Embryonic facial prominence (tissue), 1 donor: ENCODE measurements around the gene MYLK4.
A peak's percentile ranks its signal among the peaks of the same experiment; 100 is the strongest.

Experiments
- DNase-seq: peaks from one replicate; pipeline ENCODE4 v3.0.0-alpha.2; 2016; ENCODE audit errors: extremely low spot score

Gene MYLK4

DNA sequence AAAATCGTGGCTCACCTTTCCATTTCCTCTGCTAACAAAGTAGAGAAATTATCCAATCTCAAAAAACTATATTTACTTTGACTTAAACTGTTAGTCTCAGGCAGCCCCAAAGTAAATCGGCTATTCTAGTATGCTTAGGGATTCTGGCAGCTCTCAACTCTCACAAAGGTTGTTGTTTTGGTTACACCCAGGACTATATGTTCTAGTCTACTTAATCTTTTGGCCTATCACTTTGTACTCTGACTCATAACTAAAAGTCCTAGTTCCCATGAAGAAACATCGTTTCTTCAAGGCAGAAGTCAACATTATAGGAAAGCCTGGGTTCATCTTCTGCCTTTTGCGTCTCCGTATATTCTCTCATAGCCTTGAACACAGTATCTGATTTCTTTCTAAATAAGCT is 42.3 kb downstream of the MYLK4 start:
- no peak for DNase-seq

DNA sequence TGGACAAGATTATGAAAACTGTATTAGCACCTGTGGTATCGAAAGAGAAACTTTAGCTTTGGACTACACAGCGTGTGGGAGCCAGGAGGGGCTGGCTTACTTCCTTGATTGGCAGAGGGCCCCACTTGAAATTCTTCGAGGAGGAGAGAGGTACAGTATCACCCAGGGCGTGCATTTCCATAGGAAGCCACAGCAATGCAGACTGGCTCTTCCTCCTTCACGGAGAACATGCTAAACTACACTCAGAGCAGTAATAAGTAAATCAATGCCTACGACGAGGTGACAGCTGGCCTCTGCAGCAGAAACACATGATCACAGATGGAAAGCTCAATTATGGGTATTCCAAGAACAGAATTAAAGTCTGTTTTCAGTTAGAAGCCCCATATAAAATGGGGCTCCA is 44.2 kb downstream of the MYLK4 start:
- DNase-seq: no peak

DNA sequence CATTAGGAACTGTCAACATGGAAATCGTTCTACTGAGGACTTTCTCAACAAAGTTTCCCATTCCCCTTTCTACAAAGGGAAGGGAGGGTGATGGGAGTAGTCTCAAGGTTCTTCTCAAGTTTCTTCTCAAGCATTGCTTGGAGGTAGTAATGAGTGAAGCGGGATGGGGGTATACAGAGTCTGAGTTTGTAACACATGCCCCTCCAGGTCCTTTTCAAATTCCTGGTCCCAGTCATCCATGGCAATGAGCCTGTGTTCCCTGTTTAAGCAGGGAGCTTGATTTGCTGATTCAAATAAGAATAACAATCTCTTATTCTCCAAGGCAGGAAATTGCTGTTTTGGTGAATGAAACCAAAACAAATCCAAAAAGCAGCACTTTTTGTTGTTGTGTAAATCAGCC is 45.5 kb downstream of the MYLK4 start:
- DNase-seq: no peak

DNA sequence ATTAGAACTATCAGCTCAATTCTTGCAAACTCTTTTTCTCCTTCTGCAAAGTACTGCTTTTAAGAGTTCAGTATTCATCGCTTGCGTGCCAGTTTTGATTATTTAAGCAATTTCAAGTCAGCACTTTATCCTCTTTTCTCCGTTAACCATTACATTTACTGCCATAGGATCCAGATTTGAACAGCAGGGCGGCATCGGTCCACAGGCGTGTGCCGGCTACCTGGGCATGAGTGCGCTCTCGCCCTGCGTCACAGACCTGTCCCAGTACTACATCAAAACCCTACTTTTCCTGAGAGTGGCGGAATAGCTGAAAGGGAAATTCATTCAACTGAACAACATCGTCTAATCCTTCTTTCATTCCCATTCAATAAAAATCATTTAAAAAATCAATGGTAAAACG is 53.4 kb downstream of the MYLK4 start:
- DNase-seq: no peak

DNA sequence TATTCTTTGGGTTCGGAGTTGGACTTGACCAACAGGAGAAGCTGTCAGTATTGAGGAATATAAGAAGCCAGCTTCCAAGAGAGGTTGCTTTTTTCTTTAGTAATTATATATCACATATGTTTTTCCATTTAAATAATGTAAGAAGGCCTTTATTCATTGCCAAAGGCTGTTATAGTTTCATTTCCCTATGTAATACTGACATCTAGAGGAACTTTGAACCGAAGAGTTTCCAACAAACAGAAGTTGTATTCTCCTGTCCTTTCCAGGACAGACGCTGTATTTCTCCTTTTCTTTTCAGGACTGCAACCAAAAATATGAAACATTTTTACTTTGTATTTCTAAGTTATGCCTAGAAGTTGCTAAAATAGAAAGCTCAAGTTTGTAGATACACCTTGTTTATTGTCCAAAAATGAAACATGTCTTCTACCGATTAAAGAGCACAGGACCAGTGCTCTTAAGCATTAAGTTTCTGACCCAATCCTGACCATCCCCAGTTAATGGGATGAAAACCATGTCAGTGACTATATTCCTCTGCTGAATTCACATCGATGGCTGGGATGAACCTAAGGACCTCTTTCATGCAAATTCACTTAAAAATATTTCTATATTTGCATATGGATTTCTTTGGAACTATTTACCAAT is 55.1 kb downstream of the MYLK4 start:
- DNase-seq: peak; percentile 40

DNA sequence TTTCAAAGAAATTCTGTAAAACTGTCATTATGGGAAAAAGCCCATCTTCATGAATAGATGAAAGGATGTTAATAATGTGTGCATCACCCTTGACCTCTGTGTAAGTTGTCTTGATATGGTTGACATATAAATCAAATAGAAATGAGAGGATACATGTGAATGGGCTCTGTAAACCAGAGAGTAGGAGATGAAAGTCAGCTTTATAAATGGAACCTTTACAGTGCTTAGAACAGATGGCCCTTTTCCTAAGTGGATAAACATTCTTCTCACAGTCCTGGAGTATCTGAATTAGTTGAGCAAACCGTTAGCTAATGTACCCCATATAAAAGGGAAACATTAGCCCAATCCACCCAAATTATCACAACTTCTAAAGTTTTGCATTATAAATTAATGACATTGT is 57.5 kb downstream of the MYLK4 start:
- no peak for DNase-seq

DNA sequence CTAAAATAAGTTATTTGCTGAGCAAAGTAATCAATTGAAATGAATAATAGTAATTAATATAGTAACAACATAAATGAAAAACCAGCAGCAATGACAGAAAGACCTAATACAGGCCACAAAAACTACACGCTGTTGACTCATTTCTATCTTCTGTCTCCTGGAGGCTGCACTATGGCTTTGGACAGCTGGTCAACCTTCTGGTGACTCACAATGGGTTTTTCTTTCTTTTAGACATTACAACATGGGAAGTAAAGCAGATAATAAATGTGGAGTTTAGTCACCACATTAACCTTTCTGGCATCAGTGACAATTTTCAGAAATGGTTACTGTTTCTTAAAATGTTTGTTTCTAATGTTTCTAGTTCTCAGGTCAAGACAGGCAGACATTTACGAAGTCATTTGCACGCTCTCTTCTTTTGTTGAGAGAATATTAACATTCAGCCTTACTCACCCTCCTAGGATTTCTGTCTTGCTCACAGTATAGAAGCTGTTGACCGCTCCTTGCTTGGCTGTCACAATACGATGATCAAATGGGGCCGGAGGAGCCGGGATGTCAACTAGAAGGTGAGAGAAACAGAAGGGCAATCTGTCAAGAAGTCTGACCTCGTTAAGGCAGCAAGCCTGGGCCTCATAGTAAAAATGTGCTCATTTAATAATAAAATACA is 62.2 kb downstream of the MYLK4 start:
- DNase-seq: no peak

DNA sequence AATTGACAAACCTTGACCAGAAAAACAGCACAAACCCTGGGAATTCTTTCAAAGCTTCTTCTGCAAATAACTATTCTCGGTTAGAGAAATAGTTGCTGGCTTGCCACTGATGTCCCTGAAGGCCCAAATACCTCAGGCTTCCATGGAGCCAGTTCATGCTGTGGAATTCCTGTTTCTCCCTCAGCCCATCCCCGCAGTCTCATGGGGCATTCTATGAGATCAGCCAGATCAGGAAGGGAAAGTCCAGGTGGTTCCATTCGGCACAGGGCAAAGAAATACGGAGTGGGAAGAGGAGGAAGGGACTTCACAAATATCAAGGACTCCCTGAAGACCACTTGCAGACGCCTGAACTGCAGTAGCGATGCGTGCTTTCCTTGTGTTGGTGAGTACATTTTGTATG is 63.3 kb downstream of the MYLK4 start:
- no peak for DNase-seq

DNA sequence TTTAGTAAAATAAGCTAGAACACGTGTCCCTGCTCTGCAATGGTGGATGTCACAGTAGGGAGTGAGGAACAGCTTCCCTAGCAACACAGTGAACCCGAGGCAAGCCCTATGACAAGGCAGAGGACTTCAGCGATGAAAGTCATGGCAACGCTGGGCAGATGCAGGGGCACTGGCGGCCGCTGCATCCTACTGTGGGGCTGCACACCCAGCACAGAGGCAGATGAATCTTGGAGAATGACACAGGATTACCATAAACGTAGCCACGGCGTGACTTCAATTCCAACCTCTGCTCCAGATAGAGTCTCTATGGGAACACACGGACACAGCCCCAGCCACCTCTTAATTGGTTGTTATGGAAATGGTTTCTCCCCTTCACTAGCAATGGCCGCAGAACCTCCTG is 64.2 kb downstream of the MYLK4 start:
- no peak for DNase-seq

DNA sequence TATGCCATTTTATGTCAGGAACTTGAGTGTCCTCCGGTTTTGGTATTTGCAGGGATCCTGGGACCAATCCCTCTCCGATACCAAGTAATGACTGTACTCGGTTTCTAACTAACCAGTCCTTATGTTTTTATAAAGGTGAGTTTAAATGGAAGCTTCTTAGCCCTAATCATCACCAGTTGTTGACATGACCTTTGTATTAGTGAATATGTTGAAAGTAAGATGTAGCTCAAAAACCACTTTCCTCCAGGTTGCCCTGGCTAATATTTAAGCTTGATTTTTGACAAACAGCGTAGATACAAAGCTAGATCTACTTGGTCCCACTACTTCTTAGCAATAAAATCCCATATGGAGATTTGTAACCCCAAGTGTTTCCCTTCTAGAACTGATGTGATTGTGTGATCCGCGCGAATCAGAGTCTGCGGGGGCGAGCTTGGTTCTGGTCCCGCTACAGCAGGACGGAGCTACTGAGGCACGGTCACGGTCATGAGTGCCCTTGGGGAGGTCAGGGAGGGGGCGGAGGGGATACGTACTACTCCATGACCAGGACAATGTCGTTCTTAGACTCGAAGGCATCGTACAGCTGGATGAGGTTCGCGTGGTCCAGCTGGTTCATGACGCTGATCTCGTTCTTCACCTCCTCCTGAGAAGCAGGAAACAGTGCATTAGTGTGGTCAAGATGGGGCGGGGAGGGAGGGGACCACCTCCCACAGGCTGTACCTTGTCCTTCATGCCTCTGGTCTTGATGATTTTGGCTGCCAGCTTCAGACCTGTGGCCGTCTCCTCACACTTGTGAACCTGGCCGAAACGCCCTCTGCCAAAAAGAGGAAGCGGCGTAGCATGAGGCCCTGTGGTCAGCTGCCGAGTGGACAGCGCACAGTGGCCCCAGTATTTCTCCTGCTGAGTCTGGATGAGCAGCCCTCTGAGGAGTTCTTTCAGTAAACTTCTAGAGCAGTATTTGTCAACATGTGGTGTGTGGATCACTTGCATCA is 65.7 kb downstream of the MYLK4 start:
- no peak for DNase-seq

DNA sequence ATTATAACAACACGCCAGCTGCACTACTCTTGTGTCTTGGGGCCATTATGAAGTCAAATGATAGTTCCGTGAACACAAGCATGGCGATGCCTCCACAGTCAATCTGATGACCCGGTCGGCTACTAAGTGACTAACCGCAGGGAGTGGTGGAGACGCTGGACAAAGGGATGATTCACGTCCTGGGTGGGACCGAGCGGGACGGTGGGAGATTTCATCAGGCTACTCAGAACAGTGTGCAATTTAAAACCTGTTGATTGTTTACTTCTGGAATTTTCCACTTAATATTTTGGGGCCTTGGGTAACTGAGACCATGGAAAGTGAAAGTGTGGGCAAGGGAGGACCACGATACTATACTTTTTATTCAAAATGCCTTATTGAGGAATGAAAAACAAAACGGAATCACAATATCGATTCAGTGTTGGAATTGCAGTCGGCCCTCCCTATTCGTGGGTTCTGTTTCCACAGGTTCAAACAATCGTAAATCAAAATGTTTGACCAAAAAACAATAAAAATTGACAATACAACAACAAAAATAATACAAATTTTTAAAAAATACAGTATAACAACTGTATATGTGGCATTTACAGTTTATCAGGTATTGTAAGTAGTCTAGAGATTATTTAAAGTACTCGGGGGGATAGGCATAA is 66.5 kb downstream of the MYLK4 start:
- no peak for DNase-seq

DNA sequence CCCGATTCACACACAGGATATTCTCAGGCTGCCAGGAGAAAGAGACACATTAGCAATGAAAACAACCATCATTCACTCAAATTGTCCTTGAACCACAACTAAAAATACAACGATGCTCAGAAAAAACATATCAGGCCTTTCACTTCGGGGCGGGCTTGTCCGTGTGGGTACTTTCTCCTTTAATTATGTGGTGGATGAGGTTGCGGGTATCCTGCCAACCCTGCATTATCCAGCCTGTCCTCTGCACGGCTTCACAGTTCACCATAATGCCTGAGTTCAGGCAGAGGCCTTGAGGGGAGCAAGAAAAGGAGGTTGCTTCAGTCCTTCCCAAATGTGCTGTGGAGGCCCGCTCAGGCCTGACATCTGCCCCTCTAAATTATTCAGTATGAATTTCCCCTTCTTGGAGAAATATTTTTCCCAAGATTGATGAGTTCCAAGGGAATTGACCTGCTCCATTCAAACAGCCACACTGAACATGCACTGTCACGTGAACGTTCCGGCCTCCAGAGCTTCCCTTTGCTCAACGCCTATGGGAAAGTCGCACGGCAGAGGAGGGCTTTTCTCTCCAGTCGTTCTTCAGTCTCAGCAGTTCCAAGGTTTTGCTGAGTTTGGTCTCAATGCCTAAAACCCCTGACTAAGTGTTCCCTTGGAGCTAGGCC is 70.3 kb downstream of the MYLK4 start:
- DNase-seq: no peak

DNA sequence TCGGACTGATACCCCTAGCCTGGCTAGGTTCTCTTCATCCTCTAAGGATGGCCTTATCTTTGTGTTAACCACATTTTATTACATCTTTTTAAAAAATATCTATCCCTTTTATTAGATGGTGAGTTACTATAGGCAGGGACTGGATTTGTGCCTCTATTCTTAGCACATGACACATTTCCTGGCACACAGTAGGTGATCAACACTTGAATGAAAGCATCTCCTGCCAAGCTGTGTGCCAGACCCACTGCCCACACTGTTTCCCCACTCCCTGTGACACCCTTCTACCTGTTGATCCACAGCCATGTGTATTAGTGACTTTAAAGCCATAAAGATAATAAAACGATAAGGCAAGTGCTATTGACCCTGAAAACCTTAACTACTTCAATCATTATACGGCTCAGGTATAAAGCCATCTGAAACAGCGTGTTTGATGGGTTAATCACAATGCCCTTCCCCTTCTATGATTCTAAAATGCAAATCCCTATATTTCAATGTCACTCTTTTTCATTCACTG is 73.6 kb downstream of the MYLK4 start:
- no peak for DNase-seq

DNA sequence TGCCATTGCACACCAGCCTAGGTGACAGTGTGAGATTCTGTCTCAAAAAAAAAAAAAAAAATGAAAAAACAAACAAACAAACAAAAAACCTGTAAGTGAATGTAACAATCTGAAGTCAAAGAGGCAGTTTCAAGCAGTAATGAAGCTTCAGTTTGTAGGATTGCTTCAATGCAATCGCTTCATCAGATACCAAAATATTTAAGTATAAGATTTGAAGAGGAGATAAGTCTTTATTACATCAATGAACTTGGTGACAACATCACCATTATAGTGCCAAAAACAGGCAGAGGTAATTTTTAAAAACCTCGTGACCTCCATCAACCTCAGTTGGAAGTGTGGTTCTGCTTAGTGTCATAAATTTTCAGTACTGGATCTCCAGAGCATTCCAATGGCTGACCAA is 74.7 kb downstream of the MYLK4 start:
- DNase-seq: no peak

DNA sequence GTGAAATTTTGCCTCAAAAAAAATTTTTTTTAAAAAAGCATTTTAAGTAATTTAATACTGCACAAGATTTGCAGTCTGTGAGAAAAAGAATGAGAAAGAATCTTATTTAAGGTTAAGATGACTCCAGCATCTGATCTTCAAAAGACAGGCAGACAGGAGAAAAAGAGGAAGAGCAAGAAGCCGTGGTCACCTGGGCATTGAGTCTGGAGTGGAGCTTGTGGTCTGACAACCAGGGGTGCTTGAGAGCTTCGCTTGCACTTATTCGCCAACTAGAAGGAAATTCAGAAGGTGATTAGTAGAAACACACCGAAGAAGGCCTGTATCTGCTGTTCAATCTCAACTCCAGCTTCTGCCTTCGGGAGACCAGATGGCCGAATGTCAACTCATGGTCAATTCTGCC is 75.9 kb downstream of the MYLK4 start:
- no peak for DNase-seq

DNA sequence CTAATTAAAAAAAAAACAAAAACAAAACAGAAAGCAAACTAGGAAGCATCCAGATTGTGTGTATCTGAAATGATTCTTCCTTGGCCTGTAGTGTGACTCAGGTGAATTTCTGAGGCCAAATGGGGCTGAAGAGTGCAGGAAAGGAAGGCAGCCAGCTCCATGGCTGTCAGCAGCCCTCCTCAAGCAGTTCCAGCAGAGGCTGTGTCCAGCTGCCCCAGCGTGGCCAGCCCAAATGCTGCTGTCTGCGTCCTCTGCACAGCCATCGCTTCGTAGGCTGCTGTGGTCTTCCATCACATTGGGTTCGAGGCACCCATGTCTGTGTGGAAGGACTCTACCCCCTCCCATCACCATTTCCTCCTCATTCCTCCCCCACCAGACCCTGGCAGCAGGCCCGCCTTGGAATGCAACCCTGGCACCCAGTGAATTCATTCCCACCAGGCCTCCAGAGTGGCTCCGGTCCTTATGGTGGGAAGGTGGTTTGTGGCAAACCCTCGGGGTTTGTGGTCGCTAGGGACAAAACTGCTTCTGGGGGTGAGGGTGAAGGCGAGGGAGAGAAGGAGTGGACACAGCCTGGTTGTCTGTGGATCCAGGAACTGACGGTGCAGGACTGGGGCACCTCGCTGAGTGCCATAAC is 81.5 kb downstream of the MYLK4 start:
- DNase-seq: no peak

DNA sequence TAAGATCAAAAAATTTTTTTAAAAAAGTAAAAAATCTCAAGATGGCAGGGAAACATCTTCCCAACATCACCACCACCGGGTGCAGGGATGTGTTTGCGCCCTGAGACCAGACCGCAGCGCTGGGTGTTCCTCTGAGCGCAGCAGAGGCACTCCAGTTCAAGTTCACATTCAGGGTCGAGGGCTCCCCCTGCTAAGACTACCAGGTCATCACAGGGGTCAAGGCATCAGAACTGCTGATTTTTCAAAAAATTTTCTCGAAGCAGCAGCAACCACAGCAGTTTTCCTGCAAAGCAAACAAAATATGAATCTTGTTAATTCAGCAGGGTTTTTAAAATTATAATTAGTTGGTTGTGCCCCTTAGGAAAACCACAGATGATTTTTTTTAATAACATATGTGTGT is 83.1 kb downstream of the MYLK4 start:
- DNase-seq: no peak

DNA sequence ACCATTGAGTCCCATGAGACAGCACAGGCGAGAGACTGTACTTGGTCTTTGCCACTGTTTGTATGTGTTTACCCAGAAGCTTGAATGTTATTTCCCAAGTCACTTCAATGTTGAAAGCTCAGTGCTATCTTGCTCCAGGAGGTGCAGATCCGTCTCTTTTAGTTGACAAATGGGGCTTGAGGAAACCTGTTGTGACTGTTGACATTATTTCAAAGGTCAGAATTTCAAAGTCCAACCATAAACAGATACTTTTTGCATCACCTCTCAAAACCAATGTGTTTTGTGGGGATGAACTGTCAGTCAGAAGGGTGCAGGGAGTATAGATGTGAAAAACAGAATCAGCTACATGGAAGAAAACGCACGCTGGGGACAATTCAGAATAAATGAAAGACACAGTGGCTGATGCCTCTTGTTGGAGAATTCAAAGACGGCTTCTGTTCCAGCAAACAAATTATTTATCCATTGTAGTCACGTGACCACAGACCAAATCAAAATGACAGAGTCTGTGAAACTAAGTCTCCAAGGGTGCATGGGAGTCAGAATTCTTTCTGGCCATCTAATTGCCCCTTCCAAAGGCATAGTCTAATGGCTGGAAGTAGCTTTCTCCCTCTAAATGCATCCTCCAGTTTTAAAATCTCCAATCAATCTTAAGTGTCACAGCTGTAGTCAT is 83.7 kb downstream of the MYLK4 start:
- no peak for DNase-seq

DNA sequence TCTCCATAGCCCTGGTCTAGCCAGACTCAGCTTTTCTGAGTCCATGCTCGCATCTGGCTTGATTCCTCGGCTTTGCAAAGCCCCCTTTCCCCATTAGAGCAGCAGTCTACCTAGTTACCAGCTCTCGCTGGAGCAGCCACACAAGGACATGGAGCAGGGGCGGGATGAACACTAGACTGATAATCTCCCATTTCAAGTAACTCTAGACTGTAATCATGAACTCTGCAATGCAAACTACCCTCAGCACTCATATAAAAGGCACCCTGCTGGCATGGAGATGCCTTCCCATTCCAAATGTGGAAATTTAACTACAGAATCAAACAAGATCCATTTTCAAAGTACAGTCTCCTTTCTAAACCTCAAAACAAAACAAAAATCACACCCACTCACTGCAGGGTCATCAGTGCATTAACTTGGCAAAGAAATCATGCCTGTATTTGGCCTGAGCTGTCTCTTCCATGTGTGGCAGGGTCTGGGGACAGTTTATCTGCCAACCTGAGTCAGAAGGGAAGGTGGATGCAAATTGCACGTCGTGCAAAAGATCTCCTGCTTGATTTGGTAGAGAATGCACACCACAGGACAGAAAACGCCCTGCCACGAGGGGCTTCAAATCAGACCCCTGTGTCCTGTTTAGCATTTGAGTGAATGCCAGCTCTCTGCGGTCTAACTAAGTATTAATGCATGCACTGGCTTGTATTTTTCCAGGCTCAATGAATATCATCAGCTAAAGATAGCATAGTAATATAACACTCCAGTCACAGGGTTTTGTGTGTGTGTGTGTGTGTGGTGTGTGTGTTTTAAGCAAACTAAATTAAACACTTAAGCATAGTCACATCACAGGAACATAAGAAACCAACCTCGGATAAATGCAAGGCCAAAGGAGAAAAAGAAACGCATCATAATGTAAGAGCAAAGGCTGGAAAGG is 85.3 kb downstream of the MYLK4 start:
- DNase-seq: no peak
